Measurements from ENCODE around the gene ZFYVE9. TPM values are rescaled to one million over a fixed set of nuclear protein-coding genes. Genes with fewer than 3 reads are reported as not detected.

Gene ZFYVE9
- total RNA-seq, 1 experiment from 2014 or later: 19.6 TPM

- no peak for TF ChIP-seq ZNF219 (CRISPR knock-in tag; IDR thresholded peaks at IDR 0.05; ENCODE audit: borderline replicate concordance)
These were observed 224.6 kb downstream of the ZFYVE9 start (continued) for GRCh38 chr1:52366517-52366827.

- peaks cover 25% of the 10 kb centered on the region for H3K4me1 Mint-ChIP-seq
- CTCF ChIA-PET: interaction anchor here (0.6 to 1.1 kb wide), 2 partner anchors 207 to 260 kb away, joined by 3 read pairs; no protein-coding TSS in a partner anchor
- TF ChIP-seq NFYB (CRISPR knock-in tag; conservative IDR thresholded peaks at IDR 0.05; ENCODE audit: low read depth) (no peak), MYBL2 (CRISPR knock-in tag; IDR thresholded peaks at IDR 0.05) (no peak), PRDM15 (CRISPR knock-in tag; IDR thresholded peaks at IDR 0.05) (no peak), JUN (CRISPR knock-in tag; IDR thresholded peaks at IDR 0.05) (no peak), GRHL2 (CRISPR knock-in tag; IDR thresholded peaks at IDR 0.05; ENCODE audit: insufficient replicate concordance, severe bottlenecking) (no peak), TEAD1 (CRISPR knock-in tag; IDR thresholded peaks at IDR 0.05) (no peak), FOXK1 (CRISPR knock-in tag; IDR thresholded peaks at IDR 0.05) (no peak), ATF3 (CRISPR knock-in tag; conservative IDR thresholded peaks at IDR 0.05) (no peak), NFE2L1 (CRISPR knock-in tag; IDR thresholded peaks at IDR 0.05) (no peak), NR2C2 (CRISPR knock-in tag; IDR thresholded peaks at IDR 0.05) (no peak), ATF6 (CRISPR knock-in tag; IDR thresholded peaks at IDR 0.05) (no peak), FOXP1 (CRISPR knock-in tag; IDR thresholded peaks at IDR 0.05; ENCODE audit: borderline replicate concordance) (no peak), CREM (CRISPR knock-in tag; IDR thresholded peaks at IDR 0.05) (no peak), KAT7 (CRISPR knock-in tag; IDR thresholded peaks at IDR 0.05; ENCODE audit: borderline replicate concordance) (no peak), ESRRA (CRISPR knock-in tag; IDR thresholded peaks at IDR 0.05; ENCODE audit: borderline replicate concordance) (no peak), ZNF671 (CRISPR knock-in tag; IDR thresholded peaks at IDR 0.05) (no peak), NR3C1 (CRISPR knock-in tag; conservative IDR thresholded peaks at IDR 0.05; ENCODE audit: low read depth) (no peak), MAX (CRISPR knock-in tag; IDR thresholded peaks at IDR 0.05) (no peak), GTF2I (CRISPR knock-in tag; conservative IDR thresholded peaks at IDR 0.05) (no peak)
- POLR2A ChIA-PET: no interaction called here
- H3K4me3 Mint-ChIP-seq: peak overlapping the region; percentile 91
- H3K9me3 Mint-ChIP-seq: no peaks in the 10 kb centered on the region
- DNase-seq (ENCODE audit: low spot score) (no peak), ATAC-seq (no peak)
- H3K36me3 Mint-ChIP-seq: peaks cover 14% of the 10 kb centered on the region
- H3K27ac Mint-ChIP-seq: 0 out of 2 replicates have a peak overlapping the region, but pooled peaks have one; percentile 12
- no peaks in the 10 kb centered on the region; the same call in 1 of the 2 replicates for H3K27me3 Mint-ChIP-seq (ENCODE audit: low read depth)
These were observed 225.4 kb downstream of the ZFYVE9 start for GRCh38 chr1:52367272-52367671.

Data from WTC11 (cell line).